Thoracic aorta (tissue), 2 donors: ENCODE data around the gene GM2A. TPM values are rescaled to one million over a fixed set of nuclear protein-coding genes. Genes with fewer than 3 reads are reported as not detected.
"Not testable (repeated sequence)": the region's sequence is repeated elsewhere in the genome, so short reads cannot be mapped to it uniquely, and the experiment has no call there.

Source experiments
- ATAC-seq: fragments of 150-250 bp; one replicate; pipeline ENCODE4 v1.8.0; 2017; ENCODE audit warnings: low read depth; ENCODE audit not compliant: insufficient number of reproducible peaks, low FRiP score
- DNase-seq: peaks from one replicate; pipeline ENCODE4 v3.0.0-alpha.2; 2020; ENCODE audit warnings: low spot score
- H3K27ac ChIP-seq, 2 donors: fragments of 200-600 bp; sonication (generic); 1 replicate in 1 of 2; 2 replicates in 1 of 2; pipeline ENCODE4 v1.5.1; 2016; ENCODE audit warnings: mild to moderate bottlenecking in 2 of 2, moderate library complexity in 2 of 2
- H3K27me3 ChIP-seq: fragments of 200-600 bp; sonication (generic); replicated peaks from 2 replicates; pipeline ENCODE4 v1.6.0; 2016; ENCODE audit warnings: mild to moderate bottlenecking; ENCODE audit not compliant: insufficient read depth
- H3K36me3 ChIP-seq: fragments of 200-600 bp; sonication (generic); one replicate; pipeline ENCODE4 v1.5.1; 2016
- H3K4me1 ChIP-seq, 2 donors: fragments of 200-600 bp; sonication (generic); 1 replicate in 1 of 2; 2 replicates in 1 of 2; pipeline versions ENCODE4 v1.5.1 to v1.6.0; 2016; ENCODE audit warnings: low read depth in 2 of 2, mild to moderate bottlenecking in 1 of 2; ENCODE audit not compliant: control insufficient read depth in 1 of 2
- H3K4me3 ChIP-seq: fragments of 200-600 bp; sonication (generic); 2 replicates; pipeline ENCODE4 v1.5.1; 2016; ENCODE audit warnings: mild to moderate bottlenecking
- H3K9me3 ChIP-seq: fragments of 200-600 bp; sonication (generic); 2 replicates; pipeline ENCODE4 v1.5.1; 2016
- CTCF ChIP-seq: fragments of 200-600 bp; sonication (generic); IDR thresholded peaks from one replicate; pipeline ENCODE4 v1.5.1; 2019; ENCODE audit warnings: antibody characterized with exemption
- total RNA-seq, 2 donors: library from RNA; depleted of rRNA; stranded (reverse); fragments of >200 nt; gene quantifications; one replicate each; pipeline versions ENCODE4 v1.1.0 to v1.2.3, GENCODE V29; 2016

GM2A gene
- total RNA-seq, 2 donors from 2014 or later, result 26.1 to 32.1 TPM

GRCh38 chr5:151303666-151304065 is 50.7 kb downstream of the GM2A start, which contains the start of gene SLC36A3:
Gene SLC36A3 (minus strand): TSS chr5:151303766. CDS start chr5:151303354, 412 bp downstream.
- no peak for ATAC-seq
- DNase-seq, result no peak
- H3K27me3 ChIP-seq, result no peaks in the 10 kb centered on the region
- no peak for TF ChIP-seq CTCF
- no peak within 1 kb of the TSS for H3K27ac ChIP-seq
- H3K9me3 ChIP-seq, result no peaks in the 10 kb centered on the region
- H3K36me3 ChIP-seq, result no peaks in the 10 kb centered on the region
- no peaks in the 10 kb centered on the region for H3K4me1 ChIP-seq
- no peak within 1 kb of the TSS for H3K4me3 ChIP-seq

DNA sequence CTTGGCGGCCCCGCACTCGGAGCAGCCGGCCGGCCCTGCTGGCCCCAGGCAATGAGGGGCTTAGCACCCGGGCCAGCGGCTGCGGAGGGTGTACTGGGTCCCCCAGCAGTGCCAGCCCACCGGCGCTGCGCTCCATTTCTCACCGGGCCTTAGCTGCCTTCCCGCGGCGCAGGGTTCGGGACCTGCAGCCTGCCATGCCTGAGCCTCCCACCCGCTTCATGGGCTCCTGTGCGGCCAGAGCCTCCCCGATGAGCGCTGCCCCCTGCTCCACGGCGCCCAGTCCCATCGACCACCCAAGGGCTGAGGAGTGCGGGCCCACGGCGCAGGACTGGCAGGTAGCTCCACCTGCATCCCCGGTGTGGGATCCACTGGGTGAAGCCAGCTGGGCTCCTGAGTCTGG is 56.3 kb downstream of the GM2A start:
- H3K27ac ChIP-seq, ATAC-seq, DNase-seq: not testable (repeated sequence)

DNA sequence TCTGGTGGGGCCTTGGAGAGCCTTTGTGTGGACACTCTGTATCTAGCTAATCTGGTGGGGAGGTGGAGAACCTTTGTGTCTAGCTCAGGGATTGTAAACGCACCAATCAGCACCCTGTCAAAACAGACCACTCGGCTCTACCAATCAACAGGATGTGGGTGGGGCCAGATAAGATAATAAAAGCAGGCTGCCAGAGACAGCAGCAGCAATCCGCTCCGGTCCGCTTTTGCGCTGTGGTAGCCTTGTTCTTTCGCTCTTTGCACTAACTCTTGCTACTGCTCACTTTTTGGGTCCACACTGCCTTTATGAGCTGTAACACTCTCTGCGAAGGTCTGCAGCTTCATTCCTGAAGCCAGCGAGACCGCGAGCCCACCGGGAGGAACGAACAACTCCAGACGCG is 56.8 kb downstream of the GM2A start:
- not testable (repeated sequence) for ATAC-seq

More for the DNA sequence above, 56.3 kb downstream of the GM2A start:
- not testable (repeated sequence) for H3K4me3 ChIP-seq, H3K27me3 ChIP-seq, H3K4me1 ChIP-seq, H3K36me3 ChIP-seq, H3K9me3 ChIP-seq

DNA sequence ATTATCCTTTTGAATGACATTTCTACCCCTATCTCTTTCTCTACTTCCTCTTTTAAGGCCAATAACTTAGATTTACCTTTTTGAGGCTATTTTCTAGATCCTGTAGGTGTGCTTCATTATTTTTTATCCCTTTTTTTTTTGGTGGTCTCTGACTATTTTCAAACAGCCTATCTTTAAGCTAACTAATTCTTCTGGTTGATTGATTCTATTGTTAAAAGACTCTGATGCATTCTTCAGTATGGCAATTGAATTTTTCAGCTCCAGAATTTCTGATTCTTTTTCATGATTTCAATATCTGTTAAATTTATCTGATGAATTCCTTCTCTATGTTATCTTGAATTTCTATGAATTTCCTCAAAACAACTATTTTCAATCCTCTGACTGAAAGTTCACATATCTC is 57.9 kb downstream of the GM2A start:
- Histone ChIP-seq H3K4me1 (no peaks in the 10 kb centered on the region), H3K27ac (no peak overlapping the region), H3K27me3 (no peaks in the 10 kb centered on the region), H3K9me3 (no peaks in the 10 kb centered on the region), H3K36me3 (no peaks in the 10 kb centered on the region), H3K4me3 (no peak overlapping the region)
- TF ChIP-seq CTCF, result no peak
- DNase-seq (no peak), ATAC-seq (no peak)

More for the DNA sequence above, 56.8 kb downstream of the GM2A start:
- H3K36me3 ChIP-seq, H3K4me1 ChIP-seq, H3K27ac ChIP-seq, DNase-seq, H3K4me3 ChIP-seq, H3K27me3 ChIP-seq, H3K9me3 ChIP-seq: not testable (repeated sequence)

GRCh38 chr5:151312756-151313324 is 59.9 kb downstream of the GM2A start:
- H3K4me1 ChIP-seq, result no peaks in the 10 kb centered on the region
- no peaks in the 10 kb centered on the region for H3K27me3 ChIP-seq
- no peaks in the 10 kb centered on the region for H3K36me3 ChIP-seq
- no peak overlapping the region for H3K4me3 ChIP-seq
- no peak overlapping the region for H3K27ac ChIP-seq
- ATAC-seq (no peak), DNase-seq (no peak)
- no peak for TF ChIP-seq CTCF
- H3K9me3 ChIP-seq, result no peaks in the 10 kb centered on the region

GRCh38 chr5:151313357-151313756 is 60.4 kb downstream of the GM2A start:
- H3K9me3 ChIP-seq, result no peaks in the 10 kb centered on the region
- no peaks in the 10 kb centered on the region for H3K36me3 ChIP-seq
- H3K27ac ChIP-seq, result no peak overlapping the region
- no peak overlapping the region for H3K4me3 ChIP-seq
- no peak for DNase-seq
- H3K27me3 ChIP-seq, result no peaks in the 10 kb centered on the region
- ATAC-seq, result no peak
- TF ChIP-seq CTCF, result no peak
- no peaks in the 10 kb centered on the region for H3K4me1 ChIP-seq
